ENCODE data around the gene PYROXD2.

PYROXD2 gene

GRCh38 chr10:98433881-98434732 is 19.1 kb upstream of the PYROXD2 start:
- no peak for DNase-seq

DNA sequence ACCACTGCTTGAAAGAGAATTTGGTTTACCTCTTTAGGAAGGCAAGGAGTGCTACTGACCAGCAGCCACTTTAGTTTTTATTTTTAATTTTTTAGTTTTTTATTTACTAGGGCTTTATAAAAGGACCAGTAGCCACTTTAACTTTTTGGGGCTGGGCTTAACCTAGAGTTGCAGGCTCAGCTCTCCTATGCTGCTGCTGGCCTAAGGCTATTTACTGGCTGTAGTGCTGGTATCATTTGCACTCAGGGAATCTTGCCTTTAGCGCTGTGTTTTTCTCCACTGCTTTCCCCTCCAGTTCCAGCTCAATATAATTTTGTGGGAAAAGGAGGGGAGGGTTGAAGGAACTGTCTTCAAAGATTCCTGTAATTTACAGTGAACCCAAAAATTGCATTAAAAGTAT is 18.4 kb upstream of the PYROXD2 start:
- DNase-seq, result no peak

GRCh38 chr10:98432330-98432729 is 17.3 kb upstream of the PYROXD2 start:
- no peak for DNase-seq

- no peak for DNase-seq
Observed at GRCh38 chr10:98431016-98431415, 16.0 kb upstream of the PYROXD2 start.

DNA sequence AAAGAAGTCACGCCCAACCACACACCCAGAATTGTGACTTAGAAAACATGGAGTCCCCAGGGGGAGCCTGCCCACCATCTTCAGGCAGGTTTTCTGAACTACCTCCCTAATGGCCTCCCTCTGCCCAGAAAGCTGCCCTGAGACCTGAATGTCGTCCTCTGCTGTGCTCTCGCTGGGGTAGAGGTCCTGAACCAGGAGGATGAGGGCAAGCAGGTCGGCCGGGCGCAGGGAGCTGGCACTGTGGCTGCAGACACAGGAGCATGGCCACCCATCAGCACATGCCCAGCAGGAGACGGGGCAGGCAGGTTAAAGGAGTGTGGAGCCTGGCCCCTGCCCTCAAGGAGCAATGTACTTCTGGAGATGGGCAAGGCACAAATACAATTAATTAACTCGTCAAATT is 15.4 kb upstream of the PYROXD2 start:
- DNase-seq, result no peak

DNA sequence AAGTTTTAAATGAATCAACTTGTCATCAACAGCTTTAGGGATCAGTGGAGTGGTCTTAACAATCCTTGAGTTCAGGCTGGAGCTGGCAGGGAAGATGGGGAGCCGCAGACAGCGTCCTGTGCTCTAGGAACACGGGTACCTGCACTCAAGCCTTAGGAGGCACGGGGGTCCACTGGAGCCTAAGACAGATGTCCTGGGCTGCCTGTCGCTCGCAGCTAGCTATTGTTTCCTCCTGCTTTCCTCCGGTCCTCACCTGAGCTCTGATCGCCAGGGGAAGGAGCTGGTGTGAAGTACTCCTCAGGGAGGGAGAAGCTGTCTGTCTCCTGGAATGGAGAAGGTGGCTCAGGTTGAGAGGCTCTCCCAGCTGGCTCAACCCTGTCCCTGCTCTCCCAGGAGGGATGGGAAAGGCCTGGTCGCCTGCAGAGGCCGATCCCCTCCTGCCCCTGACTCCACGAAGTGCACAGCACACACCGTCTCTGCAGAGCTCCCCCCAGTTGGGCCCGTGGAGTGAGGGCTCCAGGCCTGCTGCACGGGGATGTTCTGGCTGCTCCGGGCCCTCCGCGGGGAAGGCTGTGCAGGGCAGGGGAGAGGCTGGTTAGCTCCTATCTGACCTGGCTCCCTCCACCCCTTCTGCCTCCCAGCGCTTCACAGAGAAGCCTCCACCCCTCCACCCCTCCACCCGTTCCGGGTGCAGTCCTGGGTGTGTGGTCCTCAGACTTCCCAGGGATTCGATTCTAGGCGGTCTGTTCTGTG is 14.5 kb upstream of the PYROXD2 start:
- no peak for DNase-seq

DNA sequence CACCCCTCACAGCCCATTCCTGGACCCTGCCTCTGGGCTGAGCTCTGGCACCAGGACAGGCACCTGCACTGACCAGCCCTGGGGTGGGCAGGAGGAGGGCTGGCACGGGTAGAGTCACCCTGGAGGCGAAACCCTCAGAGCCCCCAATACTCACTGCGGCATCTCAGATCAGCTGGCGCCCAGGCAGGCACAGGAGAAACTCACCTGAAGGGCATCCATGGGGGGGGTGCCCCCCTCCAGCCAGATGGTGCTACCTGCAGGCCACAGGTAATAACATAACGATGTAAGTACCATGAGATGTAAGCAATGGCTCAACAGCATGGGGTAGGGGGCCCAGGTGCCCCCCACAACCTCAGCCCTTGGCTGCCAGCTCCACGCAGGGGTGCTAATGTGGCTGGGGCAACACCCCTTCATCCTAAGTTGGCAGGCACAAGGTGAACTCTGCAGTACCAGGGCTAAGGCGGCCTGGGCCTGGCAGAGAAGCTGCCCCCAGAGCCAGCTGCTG is 12.1 kb upstream of the PYROXD2 start:
- no peak for DNase-seq

GRCh38 chr10:98425511-98426352 is 10.8 kb upstream of the PYROXD2 start:
- DNase-seq, result peak; percentile 36

GRCh38 chr10:98424295-98425254 is 9.6 kb upstream of the PYROXD2 start:
- DNase-seq, result no peak

- DNase-seq, result no peak
Observed at GRCh38 chr10:98423691-98424120, 8.7 kb upstream of the PYROXD2 start.

- DNase-seq, result no peak
Observed at GRCh38 chr10:98422182-98422581, 7.2 kb upstream of the PYROXD2 start.

GRCh38 chr10:98420786-98421185 is 5.8 kb upstream of the PYROXD2 start:
- no peak for DNase-seq

DNA sequence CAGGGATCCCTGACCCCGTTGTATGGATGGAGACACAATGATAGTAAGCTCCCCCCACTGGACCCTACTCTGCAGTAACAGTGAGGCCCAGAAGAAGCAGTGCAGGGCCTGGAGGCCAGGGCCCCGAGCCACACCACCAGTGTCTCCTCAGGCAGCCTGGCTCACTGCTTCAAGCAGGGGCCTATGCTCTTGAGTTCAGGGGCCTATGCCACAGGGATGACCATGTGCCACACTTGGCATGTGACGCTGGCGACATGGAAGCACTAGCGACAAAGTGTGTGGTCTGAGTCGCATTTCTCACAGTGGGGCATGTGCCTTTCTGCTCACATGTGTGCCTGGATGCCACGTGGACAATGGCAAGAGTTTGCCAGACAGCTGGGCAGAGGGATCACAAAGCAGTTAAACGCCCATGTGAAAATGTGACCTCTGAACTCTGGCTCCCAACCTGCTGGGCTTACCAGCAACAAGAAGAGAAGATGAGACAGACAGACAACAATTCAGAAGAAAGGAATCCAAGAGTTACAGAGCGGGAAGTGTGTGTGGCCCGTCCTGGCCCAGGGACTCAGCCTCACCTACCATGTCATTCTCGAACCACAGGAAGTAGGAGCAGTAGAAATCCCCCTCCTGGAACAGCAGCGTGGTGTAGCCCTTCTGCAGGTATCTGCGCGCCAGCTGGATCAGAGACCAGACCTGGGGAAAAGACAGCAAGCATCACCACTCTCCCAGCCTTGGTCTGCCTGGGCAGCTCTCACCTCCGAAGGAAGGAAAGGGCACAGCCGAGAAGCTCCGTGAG is 4.7 kb upstream of the PYROXD2 start:
- no peak for DNase-seq

DNA sequence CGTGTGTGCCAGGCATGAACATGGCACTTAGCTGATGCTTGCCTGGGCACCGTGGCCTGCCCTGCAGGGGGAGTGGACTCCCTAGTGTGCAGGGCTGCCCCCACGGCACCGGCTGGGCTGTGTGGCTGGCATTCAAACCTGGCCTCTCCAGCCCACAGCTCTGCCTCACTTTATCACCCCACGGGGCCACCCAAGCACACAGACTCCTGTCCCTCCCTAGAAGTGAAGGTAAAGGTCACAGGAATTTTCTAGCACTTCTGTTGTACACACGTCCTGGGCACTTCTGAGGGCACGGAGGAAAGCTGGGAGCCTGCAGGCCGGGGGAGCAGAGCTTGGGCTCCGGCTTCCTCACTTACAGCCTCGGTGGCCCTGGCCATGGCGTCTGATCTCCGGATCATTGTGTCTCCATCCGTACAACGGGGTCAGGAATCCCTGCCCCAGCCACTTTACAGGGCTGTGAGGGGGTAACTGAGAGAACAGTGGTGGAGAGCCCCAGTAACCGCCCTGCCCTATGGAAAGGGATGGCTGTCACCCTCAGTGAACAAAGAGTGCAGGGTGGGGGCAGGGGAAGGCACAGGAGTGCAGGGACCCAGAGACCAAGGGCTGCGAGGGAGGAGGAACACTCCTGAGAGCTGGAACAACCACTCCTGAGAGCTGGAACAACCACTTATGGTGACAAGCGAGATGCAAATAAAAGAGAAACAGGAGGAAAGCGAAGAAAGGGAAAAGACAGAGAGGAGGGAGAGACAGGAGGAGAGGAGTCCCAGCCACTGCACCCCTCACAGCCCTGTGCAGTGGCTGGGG is 3.9 kb upstream of the PYROXD2 start:
- no peak for DNase-seq

- DNase-seq, result no peak
Observed at GRCh38 chr10:98417973-98418664, 3.1 kb upstream of the PYROXD2 start.

DNA sequence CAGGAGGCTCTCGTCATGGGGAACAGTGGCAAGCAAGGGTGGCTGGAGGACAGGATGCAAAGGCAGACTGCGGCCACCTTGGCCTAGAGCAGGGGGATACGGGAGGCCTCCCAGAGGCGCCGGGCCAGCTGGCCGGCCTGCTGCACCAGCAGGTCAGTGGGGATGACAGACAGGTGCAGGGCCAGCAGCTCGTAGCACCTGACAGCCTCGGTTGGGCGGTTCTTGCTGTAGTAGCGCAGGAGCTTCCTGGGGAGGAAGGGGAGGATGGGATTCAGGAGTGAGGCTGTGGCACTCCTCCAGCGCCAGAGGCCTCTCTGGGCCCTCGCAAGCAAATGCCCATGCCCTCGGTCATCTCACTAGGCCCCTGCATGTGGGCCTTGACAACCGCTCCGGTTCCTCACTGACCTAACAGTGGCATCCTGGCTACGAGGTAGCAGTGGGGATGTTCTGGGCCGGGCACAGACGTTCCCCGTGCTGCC is 2.5 kb upstream of the PYROXD2 start:
- no peak for DNase-seq

GRCh38 chr10:98416606-98417388 is 1.8 kb upstream of the PYROXD2 start:
- no peak for DNase-seq

- DNase-seq, result no peak
Observed at GRCh38 chr10:98415731-98416119, 743 bp upstream of the PYROXD2 start.

- no peak for DNase-seq
Observed at GRCh38 chr10:98414578-98414931, 427 bp downstream of the PYROXD2 start.
